ENCODE measurements around the gene CACNA1C. TPM values are rescaled to one million over a fixed set of nuclear protein-coding genes. Genes with fewer than 3 reads are reported as not detected.

CACNA1C gene
- total RNA-seq, 2 donors from 2014 or later: 8.1 to 18.2 TPM

DNA sequence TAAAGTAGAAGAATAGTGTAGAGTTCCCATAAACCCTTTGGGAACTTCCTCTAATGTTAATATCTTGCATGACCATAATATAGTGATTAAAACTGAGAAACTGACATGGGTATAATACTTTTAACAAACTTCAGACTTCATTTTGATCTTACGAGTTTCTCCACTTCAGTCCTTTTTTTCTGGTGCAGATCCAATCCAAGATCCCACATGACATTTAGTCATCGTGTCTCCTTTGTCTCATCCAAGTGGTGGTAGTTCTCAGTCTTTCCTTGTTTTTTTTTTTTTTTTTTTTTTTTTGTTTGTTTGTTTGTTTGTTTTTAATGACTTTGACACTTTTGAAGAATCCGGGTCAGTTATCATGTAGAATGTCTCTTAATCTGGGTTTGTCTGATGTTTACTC is 179.2 kb downstream of the CACNA1C start:
- 85% methylated on average over 3 of the region's 3 CpGs for WGBS
- Histone ChIP-seq H3K4me3 (no peak overlapping the region), H3K9me3 (no peaks in the 10 kb centered on the region), H3K27me3 (replicated peaks; ENCODE audit: insufficient read depth) (no peaks in the 10 kb centered on the region), H3K27ac (no peak overlapping the region), H3K4me1 (replicated peaks) (no peaks in the 10 kb centered on the region), H3K36me3 (no peaks in the 10 kb centered on the region)
- DNase-seq (ENCODE audit: low spot score): no peak
- TF ChIP-seq POLR2AphosphoS5 (IDR thresholded peaks at IDR 0.05) (no peak), POLR2A (IDR thresholded peaks at IDR 0.05) (no peak)
- TF ChIP-seq, protein P1, sequence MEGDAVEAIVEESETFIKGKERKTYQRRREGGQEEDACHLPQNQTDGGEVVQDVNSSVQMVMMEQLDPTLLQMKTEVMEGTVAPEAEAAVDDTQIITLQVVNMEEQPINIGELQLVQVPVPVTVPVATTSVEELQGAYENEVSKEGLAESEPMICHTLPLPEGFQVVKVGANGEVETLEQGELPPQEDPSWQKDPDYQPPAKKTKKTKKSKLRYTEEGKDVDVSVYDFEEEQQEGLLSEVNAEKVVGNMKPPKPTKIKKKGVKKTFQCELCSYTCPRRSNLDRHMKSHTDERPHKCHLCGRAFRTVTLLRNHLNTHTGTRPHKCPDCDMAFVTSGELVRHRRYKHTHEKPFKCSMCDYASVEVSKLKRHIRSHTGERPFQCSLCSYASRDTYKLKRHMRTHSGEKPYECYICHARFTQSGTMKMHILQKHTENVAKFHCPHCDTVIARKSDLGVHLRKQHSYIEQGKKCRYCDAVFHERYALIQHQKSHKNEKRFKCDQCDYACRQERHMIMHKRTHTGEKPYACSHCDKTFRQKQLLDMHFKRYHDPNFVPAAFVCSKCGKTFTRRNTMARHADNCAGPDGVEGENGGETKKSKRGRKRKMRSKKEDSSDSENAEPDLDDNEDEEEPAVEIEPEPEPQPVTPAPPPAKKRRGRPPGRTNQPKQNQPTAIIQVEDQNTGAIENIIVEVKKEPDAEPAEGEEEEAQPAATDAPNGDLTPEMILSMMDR (IDR thresholded peaks at IDR 0.05): no peak
- intact Hi-C loops (cut with DNase I): no loop called here

DNA sequence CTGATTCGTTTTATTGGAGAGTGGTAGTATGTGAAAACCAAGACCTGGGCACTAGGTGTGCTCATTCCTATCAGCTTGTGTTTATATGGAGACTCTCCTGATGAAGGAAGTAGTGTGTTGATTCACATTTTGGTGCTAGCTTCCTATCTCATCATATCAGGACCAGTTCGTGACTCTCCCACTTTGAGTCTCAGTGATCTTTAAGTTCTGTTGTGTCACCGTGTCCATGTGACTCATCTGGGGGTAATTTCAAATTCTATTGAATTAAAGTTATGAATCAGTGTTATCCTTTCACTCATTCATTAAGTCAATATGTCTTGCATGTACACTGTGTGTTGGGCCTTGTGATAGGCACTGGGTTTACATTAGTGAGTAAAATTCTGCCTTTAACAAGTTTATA is 180.2 kb downstream of the CACNA1C start:
- Histone ChIP-seq H3K27ac (no peak overlapping the region), H3K4me1 (replicated peaks) (no peaks in the 10 kb centered on the region), H3K36me3 (no peaks in the 10 kb centered on the region), H3K9me3 (no peaks in the 10 kb centered on the region), H3K27me3 (replicated peaks; ENCODE audit: insufficient read depth) (no peaks in the 10 kb centered on the region), H3K4me3 (no peak overlapping the region)
- DNase-seq (ENCODE audit: low spot score): no peak
- TF ChIP-seq POLR2A (IDR thresholded peaks at IDR 0.05) (no peak), POLR2AphosphoS5 (IDR thresholded peaks at IDR 0.05) (no peak)
- TF ChIP-seq, protein P1 (IDR thresholded peaks at IDR 0.05): no peak
- WGBS: 95% methylated on average over 3 of the region's 3 CpGs
- intact Hi-C loops (cut with DNase I): no loop called here

DNA sequence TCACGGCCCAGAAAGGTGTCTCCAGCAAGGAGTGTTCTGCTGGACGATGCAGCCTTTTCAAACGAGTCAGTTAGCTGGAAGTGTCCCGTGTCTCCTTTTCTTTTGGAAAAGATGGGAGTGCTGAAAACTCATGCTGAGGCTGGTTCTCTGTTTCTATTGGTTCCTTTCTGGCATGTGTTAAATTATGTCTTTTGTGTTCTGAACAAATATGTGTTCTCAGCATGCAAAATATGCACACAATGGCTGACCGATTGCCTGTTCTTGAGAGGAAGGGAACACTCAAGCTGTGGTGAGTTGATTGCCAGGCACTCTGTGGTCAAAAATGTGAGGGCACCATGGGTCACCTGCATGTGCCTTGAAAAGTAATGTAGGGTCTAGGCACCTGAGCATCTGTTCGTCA is 181.3 kb downstream of the CACNA1C start:
- TF ChIP-seq POLR2A (IDR thresholded peaks at IDR 0.05): no peak
- TF ChIP-seq, protein P1 (IDR thresholded peaks at IDR 0.05): no peak
- no peak for TF ChIP-seq POLR2AphosphoS5 (IDR thresholded peaks at IDR 0.05)
- 68% methylated on average over 6 of the region's 6 CpGs for WGBS
- Histone ChIP-seq H3K4me1 (replicated peaks) (no peaks in the 10 kb centered on the region), H3K27ac (no peak overlapping the region), H3K9me3 (no peaks in the 10 kb centered on the region), H3K27me3 (replicated peaks; ENCODE audit: insufficient read depth) (no peaks in the 10 kb centered on the region), H3K36me3 (no peaks in the 10 kb centered on the region), H3K4me3 (no peak overlapping the region)
- intact Hi-C loops (cut with DNase I): no loop called here
- DNase-seq (ENCODE audit: low spot score): no peak

DNA sequence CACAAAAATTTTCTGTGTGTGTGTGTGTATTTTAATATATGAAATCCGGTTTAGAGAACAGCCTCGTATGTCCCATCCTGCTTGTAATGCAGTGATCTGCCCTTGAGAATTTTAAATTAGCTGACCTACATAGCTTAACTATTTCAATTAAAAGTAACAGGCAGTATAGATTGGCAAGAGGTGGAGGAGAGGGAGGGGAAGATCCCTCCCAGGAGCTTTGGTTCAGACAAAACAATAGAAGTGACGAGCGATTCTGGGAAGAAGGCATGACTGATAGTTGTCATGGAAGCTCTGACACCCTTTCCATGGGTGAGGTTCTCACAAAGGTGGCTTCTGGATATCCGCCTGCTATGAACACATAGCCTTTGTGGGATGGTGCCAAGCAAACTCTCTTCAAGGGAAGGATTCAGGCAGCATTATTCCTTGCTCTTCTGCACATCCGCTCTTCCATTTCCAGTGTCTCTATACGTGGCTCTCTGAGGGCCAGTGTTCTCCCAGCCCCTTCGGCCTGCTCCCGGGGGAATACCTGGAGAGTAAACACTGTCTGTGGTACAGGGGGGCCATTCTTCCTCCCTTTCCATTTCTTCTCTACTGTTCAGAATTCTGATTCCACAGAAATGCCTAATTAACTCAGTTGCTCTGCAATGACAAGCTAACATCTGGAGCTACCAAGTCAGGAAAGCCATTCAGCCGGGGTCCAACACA is 182.0 kb downstream of the CACNA1C start:
- Histone ChIP-seq H3K27me3 (replicated peaks; ENCODE audit: insufficient read depth) (no peaks in the 10 kb centered on the region), H3K4me3 (no peak overlapping the region), H3K36me3 (no peaks in the 10 kb centered on the region), H3K9me3 (no peaks in the 10 kb centered on the region), H3K27ac (no peak overlapping the region), H3K4me1 (replicated peaks) (no peaks in the 10 kb centered on the region)
- 81% methylated on average over 10 of the region's 10 CpGs for WGBS
- TF ChIP-seq POLR2A (IDR thresholded peaks at IDR 0.05): no peak
- TF ChIP-seq POLR2AphosphoS5 (IDR thresholded peaks at IDR 0.05): no peak
- TF ChIP-seq, protein P1 (IDR thresholded peaks at IDR 0.05): no peak
- intact Hi-C loops (cut with DNase I): no loop called here
- DNase-seq (ENCODE audit: low spot score): no peak
